Fibroblast of peridontal ligament (primary cell): ENCODE measurements around the gene USP36.
"Not testable (repeated sequence)": the region's sequence is repeated elsewhere in the genome, so short reads cannot be mapped to it uniquely, and the experiment has no call there.

Experiments
- DNase-seq: peaks from one replicate; pipeline ENCODE4 v3.0.0-alpha.2; 2010; ENCODE audit errors: extremely low read depth

USP36 gene

GRCh38 chr17:78840780-78841611 lies at the start of gene USP36:
Gene USP36 (minus strand): TSS chr17:78840814. CDS start chr17:78836363, 4,451 bp downstream.
- peak; percentile 99 for DNase-seq

GRCh38 chr17:78890096-78890495 lies 49.5 kb upstream of the USP36 start:
- not testable (repeated sequence) for DNase-seq

GRCh38 chr17:78889531-78889930 lies 48.9 kb upstream of the USP36 start:
- DNase-seq, result no peak

GRCh38 chr17:78888941-78889518 lies 48.4 kb upstream of the USP36 start:
- DNase-seq, result no peak

- DNase-seq, result no peak
These were observed 46.3 kb upstream of the USP36 start for GRCh38 chr17:78886954-78887353.

GRCh38 chr17:78885956-78886355 lies 45.3 kb upstream of the USP36 start:
- no peak for DNase-seq

- no peak for DNase-seq
These were observed 44.5 kb upstream of the USP36 start for GRCh38 chr17:78884876-78885667.

- DNase-seq, result no peak
These were observed 43.7 kb upstream of the USP36 start for GRCh38 chr17:78884148-78884825.

- peak; percentile 97 for DNase-seq
These were observed 43.0 kb upstream of the USP36 start for GRCh38 chr17:78883533-78884131.

GRCh38 chr17:78883089-78883532 lies 42.5 kb upstream of the USP36 start:
- DNase-seq, result peak; percentile 68

- DNase-seq, result peak; percentile 87
These were observed 42.0 kb upstream of the USP36 start for GRCh38 chr17:78882540-78883088.

- peak; percentile 95 for DNase-seq
These were observed 39.1 kb upstream of the USP36 start for GRCh38 chr17:78879635-78880186.

GRCh38 chr17:78878871-78879527 lies 38.4 kb upstream of the USP36 start:
- no peak for DNase-seq

GRCh38 chr17:78878261-78878660 lies 37.6 kb upstream of the USP36 start:
- no peak for DNase-seq

- DNase-seq, result not testable (repeated sequence)
These were observed 36.4 kb upstream of the USP36 start for GRCh38 chr17:78876954-78877517.

GRCh38 chr17:78876094-78876597 lies 35.5 kb upstream of the USP36 start:
- DNase-seq, result no peak

- DNase-seq, result no peak
These were observed 34.9 kb upstream of the USP36 start for GRCh38 chr17:78875363-78876093.

- DNase-seq, result peak; percentile 52
These were observed 33.1 kb upstream of the USP36 start for GRCh38 chr17:78873519-78874340.
